D721Med (cell line): ENCODE data around the gene RIC3.

Experiments used
- DNase-seq: peaks from one replicate; pipeline ENCODE4 v3.0.0; 2011; ENCODE audit warnings: low spot score; ENCODE audit not compliant: insufficient read length
- FAIRE-seq: peaks from 2 replicates; lab custom pipeline; 2011; peaks lifted over from hg19 to GRCh38; lab: Jason Lieb, UNC
- TF ChIP-seq, protein P1 (sequence below): IDR thresholded peaks from 2 replicates; pipeline ENCODE4 v1.5.1; 2012; ENCODE audit warnings: mild to moderate bottlenecking, control low read depth; ENCODE audit not compliant: insufficient read depth; ENCODE audit errors: missing control alignments

Gene RIC3

DNA sequence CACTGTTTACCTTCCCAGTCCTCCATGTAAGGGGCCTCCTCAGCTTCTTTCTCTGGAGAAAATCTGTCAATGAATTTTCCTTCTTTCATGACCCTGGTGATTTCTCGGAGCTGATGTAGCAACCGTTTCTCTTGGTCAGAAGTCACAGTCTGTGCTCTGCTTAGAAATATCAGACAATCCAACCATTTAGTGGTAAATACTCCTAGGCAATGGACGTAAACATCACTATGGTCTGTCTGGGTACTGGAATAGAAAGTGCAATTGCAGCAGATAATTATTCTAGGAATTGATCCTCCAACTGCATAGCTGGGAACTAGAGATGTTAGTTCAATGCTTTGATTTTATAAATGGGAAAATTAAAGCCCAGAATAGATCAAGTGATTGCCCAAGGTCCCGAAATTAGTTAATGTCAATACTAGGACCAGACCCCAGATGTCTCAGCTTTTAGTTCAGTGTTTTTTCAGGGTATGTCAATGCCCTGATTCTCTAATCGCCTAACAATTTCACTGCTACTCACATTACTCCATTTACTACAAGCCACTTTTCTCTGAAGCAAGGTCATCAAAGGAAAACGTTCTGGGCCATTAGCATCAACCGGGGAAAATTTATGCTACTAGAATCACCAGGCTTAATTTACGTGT, 42.1 kb downstream of the RIC3 start:
- FAIRE-seq = no peak
- TF ChIP-seq, protein P1, sequence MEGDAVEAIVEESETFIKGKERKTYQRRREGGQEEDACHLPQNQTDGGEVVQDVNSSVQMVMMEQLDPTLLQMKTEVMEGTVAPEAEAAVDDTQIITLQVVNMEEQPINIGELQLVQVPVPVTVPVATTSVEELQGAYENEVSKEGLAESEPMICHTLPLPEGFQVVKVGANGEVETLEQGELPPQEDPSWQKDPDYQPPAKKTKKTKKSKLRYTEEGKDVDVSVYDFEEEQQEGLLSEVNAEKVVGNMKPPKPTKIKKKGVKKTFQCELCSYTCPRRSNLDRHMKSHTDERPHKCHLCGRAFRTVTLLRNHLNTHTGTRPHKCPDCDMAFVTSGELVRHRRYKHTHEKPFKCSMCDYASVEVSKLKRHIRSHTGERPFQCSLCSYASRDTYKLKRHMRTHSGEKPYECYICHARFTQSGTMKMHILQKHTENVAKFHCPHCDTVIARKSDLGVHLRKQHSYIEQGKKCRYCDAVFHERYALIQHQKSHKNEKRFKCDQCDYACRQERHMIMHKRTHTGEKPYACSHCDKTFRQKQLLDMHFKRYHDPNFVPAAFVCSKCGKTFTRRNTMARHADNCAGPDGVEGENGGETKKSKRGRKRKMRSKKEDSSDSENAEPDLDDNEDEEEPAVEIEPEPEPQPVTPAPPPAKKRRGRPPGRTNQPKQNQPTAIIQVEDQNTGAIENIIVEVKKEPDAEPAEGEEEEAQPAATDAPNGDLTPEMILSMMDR = no peak

DNA sequence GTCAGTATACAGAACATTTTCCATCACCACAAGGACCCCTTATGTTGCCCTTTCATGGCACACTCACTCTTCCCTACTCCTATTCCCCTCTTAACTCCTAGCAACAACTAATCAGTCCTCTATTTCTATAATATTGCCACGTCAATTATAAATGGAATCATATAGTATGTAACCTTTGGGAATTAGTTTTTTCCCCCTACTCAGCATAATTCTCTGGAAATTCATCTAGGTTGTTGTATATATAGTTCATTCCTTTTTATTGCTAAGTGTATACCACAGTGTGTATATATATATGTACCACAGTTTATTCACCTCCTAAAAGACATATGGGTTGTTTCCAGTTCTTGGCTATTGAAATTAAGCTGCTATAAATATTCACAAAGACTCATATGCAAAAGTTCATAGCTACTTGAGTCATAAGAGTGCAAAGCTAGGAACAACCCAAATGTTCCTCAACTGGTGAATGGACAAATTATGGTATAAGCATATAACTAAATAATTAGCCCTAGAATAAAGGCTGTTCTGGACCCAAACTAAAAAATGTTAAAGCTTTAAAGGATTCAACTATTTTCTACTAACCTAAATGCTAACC, 46.6 kb downstream of the RIC3 start:
- FAIRE-seq = no peak
- no peak for DNase-seq
- TF ChIP-seq, protein P1 = no peak

More for the DNA sequence above, 42.1 kb downstream of the RIC3 start:
- DNase-seq = no peak

DNA sequence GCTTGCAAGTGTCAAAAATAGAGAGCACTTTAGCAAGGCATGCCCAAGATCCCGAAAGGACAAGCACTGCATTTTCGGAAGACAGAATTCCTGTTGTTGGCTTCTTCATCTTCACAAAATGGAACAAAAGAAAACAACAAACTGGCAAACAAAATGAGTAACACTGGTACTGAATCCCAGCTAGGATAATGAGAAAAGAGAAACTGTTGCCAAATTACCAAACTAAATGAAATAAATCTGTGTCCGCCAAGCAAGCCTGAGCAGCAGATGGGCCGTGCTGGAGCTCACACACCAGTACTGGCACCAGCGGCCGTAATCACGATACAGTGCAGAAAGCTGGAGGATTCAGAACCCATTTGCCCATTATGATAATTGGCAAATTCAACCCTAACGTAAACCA, 57.2 kb downstream of the RIC3 start:
- DNase-seq = no peak
- TF ChIP-seq, protein P1 = no peak
- FAIRE-seq = no peak

DNA sequence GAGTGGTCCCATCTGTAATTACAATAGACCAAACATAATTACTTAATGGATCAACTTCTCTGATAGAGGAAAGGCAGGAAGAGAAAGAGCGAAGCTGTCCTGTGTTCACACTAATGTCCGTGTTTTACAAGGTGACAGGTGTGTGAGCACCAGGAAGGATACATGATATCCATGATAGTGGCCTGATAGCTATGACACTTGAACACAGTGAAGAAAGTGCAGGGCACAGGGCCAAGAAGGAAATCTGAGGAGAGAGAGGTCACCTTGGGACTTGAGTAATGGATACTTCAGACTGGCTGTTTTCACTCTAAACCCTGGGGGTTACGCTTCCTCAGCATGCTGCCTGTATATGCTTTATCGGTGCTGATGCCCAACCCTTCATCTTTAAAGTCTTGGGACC, 58.4 kb downstream of the RIC3 start:
- TF ChIP-seq, protein P1 = no peak
- FAIRE-seq (no peak), DNase-seq (no peak)

DNA sequence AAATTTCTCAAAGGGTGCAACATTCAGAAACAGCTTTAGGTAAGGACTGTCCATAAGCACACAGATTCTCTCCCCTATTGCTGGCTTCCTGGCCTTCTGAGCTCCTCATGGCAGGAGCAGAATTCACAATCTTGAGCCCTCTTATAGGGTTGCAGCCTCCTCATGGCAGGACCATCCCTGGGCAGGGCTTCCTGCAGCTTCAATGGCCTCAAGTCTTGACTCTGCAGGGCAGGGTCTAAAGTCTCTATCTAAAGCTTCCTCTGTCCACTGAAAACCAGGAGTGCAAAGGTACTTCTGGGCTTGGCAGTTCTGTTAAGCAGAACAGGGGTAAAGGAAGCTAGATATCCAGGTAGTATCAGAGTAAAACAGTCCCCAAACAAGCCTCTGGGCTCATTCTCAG, 59.1 kb downstream of the RIC3 start:
- FAIRE-seq (no peak), DNase-seq (no peak)
- TF ChIP-seq, protein P1 = no peak

DNA sequence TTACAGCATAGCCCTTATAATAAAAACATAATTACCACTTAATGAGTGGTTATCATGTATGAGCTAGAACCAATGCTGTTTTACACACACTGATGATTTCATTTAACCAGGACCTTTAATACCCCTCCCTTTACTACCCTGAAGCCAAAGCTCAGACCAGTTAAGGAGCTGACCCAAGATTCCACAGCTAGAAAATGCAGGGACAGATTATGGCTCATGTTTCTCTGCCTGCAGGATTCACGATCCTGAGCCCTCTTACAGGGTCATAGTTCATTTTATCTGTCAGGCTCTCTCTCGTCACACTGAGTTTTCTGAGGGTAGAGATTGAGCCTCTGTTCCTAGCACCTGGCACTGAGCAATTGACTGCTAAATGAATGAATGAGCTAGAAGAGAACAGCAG, 60.4 kb downstream of the RIC3 start:
- FAIRE-seq = no peak
- TF ChIP-seq, protein P1 = no peak

DNA sequence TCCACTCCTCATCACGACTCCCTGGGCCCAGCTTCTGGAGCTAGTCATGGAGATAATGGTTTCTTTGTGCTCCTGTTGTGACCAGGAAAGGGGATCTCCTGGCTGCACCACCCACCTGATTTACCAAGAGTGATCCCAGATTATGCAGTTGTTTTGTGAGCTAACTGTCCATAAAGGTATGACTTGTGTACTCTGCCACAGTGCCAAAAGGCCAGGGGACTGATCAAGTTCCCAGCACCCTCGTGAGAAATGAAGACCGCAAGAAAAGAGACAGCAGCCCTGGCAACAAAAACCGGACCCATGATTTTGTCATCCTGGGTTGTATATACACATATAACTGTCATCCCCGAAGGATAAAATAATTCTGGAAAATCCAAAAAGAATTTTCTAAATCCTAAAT, 61.2 kb downstream of the RIC3 start:
- FAIRE-seq (no peak), DNase-seq (no peak)

More for the DNA sequence above, 60.4 kb downstream of the RIC3 start:
- DNase-seq = no peak

More for the DNA sequence above, 61.2 kb downstream of the RIC3 start:
- TF ChIP-seq, protein P1 = no peak
